CD4-positive, alpha-beta T cell treated with Interleukin-17A for 1 hour (primary cell): ENCODE measurements around the gene IFITM2.

Experiments used
- DNase-seq: peaks from one replicate; pipeline ENCODE4 v3.0.0-alpha.2; 2020

The IFITM2 gene

DNA sequence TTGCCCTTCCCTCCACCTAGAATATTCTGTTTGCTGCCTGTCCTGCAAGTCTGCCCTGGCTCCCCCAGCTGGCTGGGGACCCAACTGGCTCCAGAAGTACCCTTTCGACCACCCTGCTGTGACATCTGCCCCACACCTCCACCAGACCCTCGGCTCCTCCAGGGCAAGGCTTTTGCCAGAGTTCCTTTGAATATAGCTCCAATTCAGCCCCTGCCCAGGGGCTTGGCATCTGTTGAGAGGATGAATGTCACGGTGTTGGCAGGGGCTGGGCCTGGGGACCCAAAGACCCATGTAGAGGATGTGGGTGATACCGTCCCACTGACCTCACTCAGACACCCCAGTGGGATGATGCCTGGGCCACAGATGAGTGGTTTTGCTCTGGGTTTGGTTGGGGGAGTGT is 25.4 kb upstream of the IFITM2 start:
- DNase-seq = no peak

DNA sequence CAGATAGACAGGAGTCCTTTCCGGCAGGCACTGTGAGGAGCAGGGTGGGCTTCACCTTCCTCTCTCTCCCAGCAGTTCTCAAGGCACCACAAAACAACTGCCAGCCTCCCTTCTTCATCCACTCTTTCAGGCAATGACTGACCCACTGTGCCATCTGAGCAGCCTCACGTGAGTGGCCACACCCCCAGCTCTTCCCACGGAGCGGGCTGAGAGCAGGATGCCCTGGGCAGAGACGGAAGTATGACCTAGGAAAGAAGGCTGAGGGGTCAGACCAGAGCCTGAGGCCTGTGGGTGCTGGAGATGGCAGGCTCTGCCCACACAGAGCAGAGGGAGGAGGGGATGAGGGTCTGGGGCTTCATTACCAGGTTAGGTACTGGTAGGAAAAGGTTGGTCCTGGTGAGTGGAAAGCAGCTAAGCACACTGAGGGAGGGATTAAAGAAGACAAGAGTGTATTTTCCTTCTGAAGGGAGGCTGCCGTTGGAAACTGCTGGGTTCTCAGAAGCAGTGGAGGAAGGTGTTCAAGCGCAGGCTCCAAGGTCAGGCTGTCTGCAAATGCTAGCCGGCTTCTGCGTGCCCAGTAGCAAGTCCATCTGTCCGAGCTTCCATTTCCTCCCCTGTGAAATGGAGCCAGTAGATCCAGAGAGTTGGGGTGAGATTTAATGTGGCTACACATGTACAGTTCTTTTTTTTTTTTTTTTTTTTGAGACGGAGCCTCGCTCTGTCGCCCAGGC is 24.8 kb upstream of the IFITM2 start:
- DNase-seq = no peak

DNA sequence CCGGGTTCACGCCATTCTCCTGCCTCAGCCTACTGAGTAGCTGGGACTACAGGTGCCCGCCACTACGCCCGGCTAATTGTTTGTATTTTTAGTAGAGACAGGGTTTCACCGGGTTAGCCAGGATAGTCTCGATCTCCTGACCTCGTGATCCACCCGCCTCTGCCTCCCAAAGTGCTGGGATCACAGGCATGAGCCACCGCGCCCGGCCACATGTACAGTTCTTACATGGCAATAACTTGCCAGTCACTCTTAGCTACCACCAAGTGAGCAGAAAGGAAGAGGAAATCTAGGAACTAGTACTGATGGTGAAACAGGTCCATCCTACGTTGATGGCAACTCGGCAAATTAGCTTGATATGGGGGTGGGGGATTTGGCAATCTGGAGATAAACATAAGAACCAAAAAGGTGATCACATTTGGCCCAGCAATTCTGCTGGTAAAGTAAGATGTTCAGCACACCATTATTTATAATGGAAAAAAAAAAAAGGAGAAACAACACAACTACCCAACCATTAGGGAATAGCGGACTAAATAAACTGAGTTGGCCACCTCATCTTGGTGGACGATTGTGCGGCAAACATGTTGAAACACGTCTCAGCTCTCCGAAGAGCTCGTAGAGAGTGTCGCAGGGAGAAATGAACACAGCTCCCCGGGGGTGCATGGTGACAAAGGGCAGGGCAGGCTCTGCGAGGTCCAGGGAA is 24.1 kb upstream of the IFITM2 start:
- DNase-seq = no peak

- DNase-seq = no peak
These were observed 23.3 kb upstream of the IFITM2 start for GRCh38 chr11:284105-285020.

DNA sequence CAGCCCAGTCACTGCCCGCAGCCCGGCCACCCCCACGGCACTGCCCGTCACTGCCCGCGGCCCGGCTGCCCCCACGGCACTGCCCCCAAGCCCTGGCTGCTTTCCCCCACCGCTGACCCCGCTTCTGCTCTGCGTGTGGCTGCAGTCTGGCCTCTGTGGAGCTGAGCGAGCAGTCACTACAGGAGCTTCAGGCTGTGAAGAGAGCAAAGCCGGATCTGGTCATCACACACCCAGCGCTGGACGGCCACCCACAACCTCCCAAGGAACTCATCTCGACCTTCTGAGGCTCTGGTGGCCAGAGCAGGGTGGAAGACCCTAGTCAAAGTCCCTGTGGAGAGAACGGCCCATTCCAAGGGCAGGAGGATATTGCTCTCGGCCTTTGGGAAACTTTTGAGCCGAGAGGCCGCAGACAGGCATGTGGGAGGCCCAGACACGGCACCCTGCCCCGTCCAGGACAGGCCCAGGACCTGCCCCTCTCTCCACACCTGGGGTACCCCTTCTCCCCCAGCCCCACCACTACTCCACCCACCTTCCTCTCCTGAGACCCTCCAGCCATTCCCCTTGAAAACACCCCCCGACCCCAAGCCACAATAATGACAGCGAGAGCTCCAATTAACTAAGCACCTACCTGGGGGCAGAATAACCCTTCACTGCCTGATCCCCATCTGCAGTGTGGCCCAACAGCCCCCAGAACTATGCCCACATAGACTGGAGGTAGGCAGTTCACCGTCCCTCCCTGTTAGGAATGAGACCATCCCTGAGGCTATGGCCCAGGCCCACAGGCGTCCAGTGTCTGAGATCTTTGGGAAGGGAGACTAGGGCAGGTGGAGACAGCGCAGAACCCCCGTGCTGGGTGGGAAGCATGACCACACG is 22.4 kb upstream of the IFITM2 start:
- DNase-seq = no peak

GRCh38 chr11:285894-286220 is 21.8 kb upstream of the IFITM2 start:
- DNase-seq = no peak

DNA sequence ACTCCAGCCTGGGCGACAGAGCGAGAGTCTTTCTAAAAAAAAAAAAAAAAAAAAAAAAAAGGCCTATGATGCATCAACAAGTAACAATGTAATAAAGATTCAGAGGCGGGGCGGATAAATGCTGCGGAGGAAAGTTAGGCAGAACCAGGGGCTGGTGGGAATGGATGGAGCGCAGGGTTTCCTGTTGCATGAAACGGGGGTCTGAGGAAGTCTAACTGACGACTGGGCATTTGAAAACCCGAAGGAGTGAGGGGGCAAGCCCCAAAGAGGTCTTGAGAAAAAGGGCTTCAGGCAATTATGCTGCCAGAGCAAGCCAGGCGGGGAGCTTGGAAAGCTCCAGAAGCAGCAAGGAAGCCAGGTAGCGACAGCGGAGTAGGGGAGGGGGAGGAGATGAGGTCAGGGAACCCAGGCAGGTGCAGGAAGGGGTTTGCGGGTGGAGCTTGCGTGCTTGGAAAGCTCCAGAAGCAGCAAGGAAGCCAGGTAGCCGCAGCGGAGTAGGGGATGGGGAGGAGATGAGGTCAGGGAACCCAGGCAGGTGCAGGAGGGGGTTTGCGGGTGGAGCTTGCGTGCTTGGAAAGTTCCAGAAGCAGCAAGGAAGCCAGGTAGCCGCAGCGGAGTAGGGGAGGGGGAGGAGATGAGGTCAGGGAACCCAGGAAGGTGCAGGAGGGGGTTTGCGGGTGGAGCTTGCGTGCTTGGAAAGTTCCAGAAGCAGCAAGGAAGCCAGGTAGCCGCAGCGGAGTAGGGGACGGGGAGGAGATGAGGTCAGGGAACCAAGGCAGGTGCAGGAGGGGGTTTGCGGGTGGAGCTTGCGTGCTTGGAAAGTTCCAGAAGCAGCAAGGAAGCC is 20.4 kb upstream of the IFITM2 start:
- peak; percentile 84 for DNase-seq

- no peak for DNase-seq
These were observed 19.7 kb upstream of the IFITM2 start for GRCh38 chr11:287821-288477.

- DNase-seq = peak; percentile 60
These were observed 18.9 kb upstream of the IFITM2 start, which contains the start of gene PGGHG for GRCh38 chr11:288478-289397. PGGHG (plus strand) TSS chr11:289126; CDS start chr11:289817, 691 bp downstream.

DNA sequence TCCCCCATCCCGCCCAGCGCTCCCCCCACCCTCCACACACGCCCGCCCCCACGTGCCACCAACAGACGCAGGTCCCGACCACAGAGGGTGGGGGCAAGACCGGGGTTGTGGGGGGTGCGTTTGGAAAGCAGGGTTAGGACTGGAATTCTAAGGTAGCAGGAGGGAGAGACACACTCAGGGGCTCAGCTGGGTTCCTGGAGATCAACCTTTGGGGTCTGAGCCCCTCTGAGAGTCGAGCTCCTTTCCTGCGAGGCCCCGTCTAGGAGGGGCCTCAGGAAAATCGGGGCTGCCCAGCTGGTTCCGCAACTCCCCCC is 18.3 kb upstream of the IFITM2 start:
- peak; percentile 44 for DNase-seq

DNA sequence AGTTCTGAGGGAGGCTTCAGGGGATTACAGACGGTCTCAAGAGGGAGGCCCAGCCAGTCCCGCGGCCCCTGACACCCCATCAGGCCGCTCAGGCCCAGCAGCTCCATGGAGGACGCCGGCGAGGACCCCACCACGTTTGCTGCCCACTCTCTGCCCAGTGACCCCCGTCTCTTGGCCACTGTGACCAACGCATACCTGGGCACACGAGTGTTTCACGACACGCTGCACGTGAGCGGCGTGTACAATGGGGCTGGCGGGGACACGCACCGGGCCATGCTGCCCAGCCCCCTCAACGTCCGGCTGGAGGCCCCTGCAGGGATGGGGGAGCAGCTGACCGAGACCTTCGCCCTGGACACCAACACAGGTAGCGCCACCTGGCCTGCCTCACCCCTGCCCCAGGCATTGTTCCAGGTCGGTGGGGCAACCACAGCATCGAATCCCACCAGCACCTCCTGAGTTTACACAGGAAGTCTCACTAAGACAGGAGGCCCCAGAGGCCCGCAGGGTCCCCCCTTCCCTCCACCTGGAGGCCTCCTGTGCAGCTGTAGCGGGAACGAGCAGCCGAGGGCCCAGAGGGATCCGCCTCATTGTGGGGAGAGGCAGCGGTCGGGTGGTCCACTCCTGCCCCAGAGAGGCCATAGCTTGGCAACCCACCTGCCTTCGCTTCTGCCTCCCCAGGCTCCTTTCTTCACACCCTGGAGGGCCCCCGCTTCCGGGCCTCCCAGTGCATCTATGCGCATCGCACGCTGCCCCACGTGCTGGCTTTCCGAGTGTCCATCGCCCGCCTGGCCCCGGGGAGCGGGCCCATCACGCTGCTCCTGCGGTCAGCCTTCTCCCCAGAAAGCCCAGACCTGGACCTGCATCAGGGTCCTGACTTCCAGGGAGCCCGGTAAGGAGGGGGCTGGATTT is 17.6 kb upstream of the IFITM2 start:
- DNase-seq = no peak

- no peak for DNase-seq
These were observed 16.9 kb upstream of the IFITM2 start for GRCh38 chr11:290621-291231.

DNA sequence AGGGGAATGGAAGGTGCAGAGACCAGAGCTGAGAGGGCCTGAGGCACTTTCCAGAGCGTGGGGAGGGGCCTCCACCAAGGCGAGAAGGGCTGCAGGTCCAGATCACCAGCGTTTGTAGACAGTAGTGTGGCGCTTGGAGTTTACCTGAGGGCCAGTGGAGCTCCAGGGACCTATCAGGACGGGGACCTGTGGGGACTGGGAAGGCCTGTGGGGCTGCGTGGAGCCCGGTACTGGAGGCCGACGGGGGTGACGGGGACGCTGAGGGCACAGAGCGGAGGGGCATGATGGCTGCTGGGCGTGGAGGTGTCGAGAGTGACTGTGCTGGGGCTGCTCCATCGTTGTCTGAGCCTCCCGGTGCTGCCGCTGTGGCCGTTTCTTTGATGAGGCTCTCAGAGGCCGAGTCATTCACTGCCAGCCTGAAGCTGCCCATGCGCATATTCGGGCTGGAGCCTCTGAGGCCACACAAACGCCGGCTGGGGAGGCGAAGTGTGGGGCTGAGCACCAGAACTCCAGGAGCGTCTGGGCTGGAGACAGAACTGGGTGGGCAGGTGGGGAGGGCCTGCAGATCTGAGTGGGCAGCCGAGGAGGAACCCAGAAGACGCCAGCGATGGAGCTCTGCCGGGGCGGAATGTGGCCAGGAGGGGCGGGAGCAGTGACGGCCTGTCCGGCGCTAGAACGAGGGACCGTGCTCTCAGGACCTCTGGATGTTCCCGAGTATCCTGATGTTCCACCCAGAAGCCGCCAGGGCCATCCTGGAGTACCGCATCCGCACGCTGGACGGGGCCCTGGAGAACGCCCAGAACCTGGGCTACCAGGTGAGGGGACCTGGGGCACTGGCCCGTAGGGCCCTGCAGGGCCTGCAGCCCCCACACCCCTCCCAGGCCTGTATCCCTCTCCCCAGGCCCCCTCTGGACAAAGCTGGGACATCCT is 16.1 kb upstream of the IFITM2 start:
- DNase-seq = no peak

- DNase-seq = no peak
These were observed 15.2 kb upstream of the IFITM2 start for GRCh38 chr11:292211-293121.

DNA sequence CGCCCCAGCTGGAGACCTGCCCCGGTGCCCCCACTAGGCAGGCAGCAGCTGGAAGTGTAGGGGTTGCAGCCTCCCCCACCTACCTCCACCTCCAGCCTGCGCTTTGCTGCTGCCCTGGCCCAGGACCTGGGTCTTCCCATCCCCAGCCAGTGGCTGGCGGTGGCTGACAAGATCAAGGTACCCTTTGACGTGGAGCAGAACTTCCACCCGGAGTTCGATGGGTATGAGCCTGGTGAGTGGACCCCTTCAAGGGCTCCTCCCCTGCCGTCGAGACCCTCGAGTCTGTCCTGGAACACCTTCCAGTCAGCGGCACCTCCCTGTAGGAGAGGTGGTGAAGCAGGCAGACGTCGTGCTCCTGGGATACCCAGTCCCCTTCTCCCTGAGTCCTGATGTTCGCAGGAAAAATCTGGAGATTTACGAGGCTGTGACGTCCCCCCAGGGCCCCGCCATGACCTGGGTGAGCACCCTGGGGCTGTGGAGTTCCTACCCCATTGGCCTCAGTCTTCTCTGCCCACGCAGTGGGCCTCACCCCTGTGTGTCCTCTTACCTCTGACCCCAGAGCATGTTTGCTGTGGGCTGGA is 14.3 kb upstream of the IFITM2 start:
- DNase-seq = no peak
